Hematopoietic multipotent progenitor cell treated with erythropoietin and hydrocortisone succinate and interleukin-3 and kit ligand, for 6 days (in vitro differentiated cells): ENCODE data around the gene TRHDE.
A peak's percentile ranks its signal among the peaks of the same experiment; 100 is the strongest.

Source experiments
- DNase-seq: peaks from one replicate; pipeline ENCODE4 v3.0.0-alpha.2; 2015

The TRHDE gene

DNA sequence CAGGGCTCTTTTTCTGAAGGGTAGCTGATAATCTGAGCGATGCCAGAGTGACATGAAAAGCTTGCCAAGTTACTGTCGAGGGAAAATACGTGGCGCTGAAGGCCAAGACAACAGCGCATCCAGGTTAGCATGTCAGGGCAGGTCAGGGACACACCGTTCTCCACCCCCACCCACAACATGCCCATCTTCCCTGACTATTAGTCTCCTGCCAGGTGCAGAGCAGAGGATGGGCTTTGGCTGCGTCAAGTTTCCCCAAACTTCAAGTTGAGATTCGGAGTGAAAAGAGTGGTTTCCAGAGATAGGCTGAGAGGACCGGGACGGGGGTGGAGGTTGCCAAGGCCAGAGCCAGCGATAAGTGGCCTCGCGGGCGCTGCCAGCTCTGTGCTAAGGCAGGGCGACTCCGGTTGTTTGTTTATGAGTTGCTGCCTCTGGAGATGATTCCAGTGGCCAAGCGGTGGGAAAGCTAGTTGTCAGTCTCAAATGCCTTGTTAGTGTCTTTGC lies 1.7 kb downstream of the TRHDE start:
- DNase-seq = no peak

GRCh38 chr12:72274931-72275330 lies 2.8 kb downstream of the TRHDE start:
- DNase-seq = no peak

GRCh38 chr12:72275526-72275925 lies 3.4 kb downstream of the TRHDE start:
- no peak for DNase-seq

GRCh38 chr12:72276181-72276805 lies 4.1 kb downstream of the TRHDE start:
- DNase-seq = no peak

- DNase-seq = no peak
Observed at GRCh38 chr12:72277415-72277814, 5.2 kb downstream of the TRHDE start.

- no peak for DNase-seq
Observed at GRCh38 chr12:72278894-72279293, 6.7 kb downstream of the TRHDE start.

DNA sequence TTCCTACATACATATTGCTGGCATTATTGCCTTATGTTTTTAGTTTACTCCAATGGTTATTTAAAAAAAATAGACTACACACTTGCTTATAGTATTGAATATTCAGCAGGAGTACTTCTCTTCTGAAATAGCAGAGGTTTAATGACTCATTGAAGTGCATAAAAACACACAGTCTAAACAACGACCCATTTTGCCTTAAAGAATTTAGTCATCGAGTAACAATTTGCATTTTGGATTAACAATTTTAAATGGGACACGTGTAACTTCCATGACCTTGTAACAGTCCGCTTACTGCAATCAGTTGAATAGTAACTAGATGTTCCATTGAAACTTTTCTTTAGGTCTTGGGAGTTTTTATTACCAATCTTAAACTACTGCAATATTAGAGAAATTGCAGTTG lies 9.0 kb downstream of the TRHDE start:
- DNase-seq = no peak

DNA sequence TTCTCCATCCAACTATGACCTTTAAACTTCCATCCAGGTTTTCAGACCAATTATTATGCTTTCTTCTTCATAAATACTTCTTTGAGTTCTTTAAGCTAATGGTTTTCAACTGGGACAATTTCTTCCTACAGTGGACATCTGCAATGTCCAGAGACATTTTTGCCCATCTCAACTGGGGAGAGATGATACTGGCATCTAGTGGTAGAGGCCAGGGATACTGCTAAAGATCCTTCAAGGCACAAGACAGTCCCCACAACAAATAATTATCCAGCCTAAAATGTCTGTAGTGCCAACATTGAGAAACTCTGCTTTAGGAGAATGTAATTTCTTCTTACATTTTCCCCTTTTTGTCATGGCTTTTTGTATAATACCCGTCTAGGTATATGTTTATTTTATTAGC lies 10.6 kb downstream of the TRHDE start:
- no peak for DNase-seq

DNA sequence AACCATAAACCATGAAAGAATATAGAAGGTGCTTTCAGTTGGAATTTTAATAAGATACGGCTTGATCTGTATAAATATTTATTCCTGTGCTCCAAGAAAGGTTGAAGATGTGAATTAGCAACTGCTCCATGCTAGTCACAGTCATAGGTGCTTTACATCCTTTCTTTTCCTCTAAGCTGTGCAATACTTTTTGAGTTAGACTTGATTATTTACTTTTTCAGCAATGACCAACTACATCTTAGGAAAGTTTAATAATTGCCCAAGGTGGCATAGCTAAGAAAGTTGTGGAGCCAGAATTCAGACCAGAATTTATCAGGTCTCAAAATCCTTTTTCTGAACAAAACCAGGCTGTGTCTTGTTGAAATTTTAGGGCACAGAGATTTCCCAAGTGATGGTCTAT lies 13.7 kb downstream of the TRHDE start:
- DNase-seq = no peak

GRCh38 chr12:72286526-72286925 lies 14.4 kb downstream of the TRHDE start:
- no peak for DNase-seq

DNA sequence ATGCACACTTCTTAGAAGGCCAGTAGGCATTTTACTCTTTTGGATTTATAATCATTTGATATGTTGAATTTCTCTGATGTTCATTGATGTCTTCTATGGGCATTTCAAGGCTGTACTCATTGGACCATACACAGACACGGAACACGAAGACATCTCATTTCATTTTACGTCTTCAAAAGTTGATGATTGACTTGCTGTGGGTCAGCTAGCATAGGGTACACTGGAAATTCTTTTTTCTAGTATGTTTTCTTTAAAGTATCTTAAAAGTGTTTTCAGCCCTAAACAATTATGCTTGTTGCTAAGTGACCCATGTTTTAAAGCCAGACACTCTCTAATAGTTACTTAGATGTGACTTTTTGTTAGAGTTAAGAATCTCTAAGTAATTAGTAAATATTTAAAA lies 16.3 kb downstream of the TRHDE start:
- no peak for DNase-seq

DNA sequence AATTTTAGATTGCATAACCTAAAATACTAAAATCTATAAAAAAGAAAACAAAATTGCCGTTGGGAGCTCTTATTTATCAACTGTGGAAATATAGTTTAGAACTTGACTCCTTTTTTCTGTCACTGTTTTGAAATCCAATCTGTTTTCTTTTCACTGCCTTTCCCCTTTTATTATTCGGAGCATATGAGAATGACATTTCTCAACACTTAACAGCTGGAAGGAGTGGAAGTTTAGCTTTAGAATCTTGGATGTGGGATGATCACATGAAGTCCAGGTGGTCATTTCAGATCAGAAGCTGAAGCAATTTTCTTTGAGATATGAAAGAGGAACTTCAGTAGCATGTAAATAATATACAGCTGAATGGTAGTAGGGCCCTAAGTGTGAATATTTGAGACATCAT lies 16.7 kb downstream of the TRHDE start:
- DNase-seq = no peak

DNA sequence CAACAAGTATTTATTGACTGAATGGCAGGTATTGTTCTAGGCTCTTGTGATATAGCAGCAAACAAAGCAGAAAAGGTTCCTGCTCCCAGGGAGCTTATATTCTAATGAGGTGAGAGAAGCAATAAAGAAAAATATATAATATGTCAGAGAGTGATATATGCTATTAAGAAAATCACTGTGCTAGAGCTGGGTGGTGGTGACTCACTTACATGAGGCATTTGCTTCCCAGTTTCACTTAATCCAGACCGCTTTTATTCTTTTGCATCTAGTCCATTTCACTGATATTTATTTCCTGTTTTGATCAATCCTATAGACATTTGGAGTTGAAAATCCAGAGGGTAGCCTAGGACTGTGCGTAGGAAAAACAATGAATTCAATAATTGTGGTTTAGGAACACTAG lies 17.5 kb downstream of the TRHDE start:
- no peak for DNase-seq

GRCh38 chr12:72291175-72291574 lies 19.0 kb downstream of the TRHDE start:
- DNase-seq = no peak

- DNase-seq = no peak
Observed at GRCh38 chr12:72293701-72294100, 21.5 kb downstream of the TRHDE start.

GRCh38 chr12:72295101-72295500 lies 22.9 kb downstream of the TRHDE start:
- DNase-seq = no peak

DNA sequence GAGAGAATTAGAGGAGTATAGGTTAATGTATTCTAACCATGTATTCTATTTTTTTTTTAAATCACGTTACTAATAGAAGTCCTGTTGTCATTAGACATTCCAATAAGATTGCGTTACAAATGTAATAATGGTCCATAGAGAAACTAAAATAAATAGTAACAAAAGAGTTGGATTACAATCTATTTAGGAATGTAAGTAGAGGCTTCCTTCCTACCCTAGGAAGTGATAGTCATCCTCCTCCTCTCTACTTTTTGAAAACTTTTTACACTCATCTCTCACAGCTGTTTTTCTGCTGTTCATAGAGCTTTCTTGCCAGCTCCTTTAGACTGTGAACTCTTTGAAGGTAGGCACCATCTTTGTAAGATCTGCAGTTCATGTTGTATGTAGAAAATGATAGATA lies 23.6 kb downstream of the TRHDE start:
- DNase-seq = no peak

- DNase-seq = no peak
Observed at GRCh38 chr12:72296389-72296788, 24.2 kb downstream of the TRHDE start.

DNA sequence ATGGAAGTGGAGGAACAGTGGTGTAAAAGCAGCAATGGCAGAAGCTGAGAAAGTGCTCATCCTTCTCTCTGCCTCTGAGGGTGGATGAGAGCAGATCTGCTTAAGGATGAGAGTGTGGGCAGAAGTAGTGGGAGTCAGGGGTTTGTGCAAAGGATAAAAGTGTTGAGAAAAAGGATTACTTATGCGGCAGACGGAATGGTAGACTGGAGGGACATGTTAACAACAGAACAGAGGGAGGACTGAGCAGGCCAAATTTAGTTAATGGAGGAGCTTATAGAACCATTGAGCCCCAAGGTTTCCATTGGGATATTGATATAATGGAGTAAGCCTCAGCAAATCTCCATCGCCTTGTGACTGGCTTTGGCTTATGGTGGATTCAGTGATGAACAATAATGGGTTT lies 25.5 kb downstream of the TRHDE start:
- no peak for DNase-seq

DNA sequence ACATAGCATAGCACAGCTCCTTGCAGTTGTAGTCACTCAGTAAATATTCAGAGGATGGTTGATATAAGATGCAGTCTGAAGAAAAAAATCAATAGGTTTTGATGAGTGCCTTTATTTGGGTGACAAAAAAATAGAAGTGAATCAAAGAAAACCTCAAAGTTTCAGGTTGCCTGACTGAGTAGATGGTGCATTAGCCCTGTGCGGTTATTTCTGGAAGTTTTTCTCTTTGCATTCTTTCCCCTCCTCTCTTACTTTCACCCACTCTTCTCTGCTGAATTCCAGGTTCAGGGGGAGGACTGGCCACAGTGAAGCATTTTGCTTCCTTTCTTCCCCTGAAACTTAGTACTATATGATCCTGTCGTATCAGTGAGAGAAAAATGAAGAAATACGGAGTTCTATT lies 28.6 kb downstream of the TRHDE start:
- no peak for DNase-seq

GRCh38 chr12:72304751-72305150 lies 32.6 kb downstream of the TRHDE start:
- DNase-seq = peak; percentile 2

DNA sequence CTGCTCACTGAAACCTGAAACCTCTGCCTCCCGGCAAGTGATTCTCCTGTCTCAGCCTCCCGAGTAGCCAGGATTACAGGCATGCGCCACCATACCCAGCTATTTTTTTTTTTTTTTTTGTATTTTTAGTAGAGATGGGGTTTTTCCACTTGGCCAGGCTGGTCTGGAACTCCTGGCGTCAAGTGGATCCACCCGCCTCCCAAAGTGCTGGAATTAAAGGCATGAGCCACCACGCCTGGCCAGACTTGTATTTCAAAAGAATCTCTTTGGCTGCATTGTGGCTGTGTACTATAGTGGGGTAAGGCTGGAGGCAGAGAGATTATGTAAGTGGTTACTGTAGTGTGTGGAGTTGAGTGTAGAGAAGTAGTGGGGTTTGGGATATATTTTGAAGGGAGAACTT lies 35.1 kb downstream of the TRHDE start:
- DNase-seq = no peak

GRCh38 chr12:72311946-72312345 lies 39.8 kb downstream of the TRHDE start:
- no peak for DNase-seq

DNA sequence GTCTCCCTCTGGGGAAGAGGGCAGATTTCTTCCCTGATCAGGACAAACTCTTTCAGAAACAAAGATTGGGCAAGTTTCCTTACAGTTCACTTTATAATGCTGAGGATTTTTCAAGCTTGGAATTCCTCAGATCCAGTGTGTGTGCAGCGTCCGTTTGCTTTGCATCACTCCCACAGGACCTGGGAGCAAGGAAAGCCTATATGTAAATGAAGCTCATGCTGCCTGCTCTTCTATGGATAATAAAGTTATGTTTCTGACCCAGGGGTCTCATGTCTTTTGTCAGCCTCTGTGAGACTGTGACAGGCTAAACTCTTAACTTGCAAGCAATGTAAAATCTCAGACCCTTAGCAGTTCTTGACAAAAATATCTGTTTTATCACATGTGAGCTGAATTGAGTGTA lies 41.6 kb downstream of the TRHDE start:
- no peak for DNase-seq

- no peak for DNase-seq
Observed at GRCh38 chr12:72315858-72316257, 43.7 kb downstream of the TRHDE start.

DNA sequence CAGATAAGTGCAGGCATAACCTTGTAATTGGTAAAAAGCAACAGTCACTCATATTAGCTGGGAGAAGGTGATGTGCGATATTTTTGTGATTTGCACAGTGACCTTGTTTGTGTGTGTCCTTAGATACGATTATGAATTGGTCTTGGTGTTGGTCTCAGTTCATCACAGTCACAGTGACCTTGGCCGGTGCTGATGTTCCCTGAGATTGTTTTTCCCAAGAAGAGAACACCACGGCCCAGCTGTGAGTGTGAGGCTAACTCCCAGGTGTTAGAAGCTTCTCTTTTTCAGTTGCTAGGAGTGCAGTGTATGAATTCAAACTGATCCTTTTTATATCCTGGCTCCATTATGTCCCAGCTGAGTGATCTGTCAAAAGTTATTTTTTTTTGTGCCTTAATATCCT lies 46.2 kb downstream of the TRHDE start:
- no peak for DNase-seq
